GM12891 (cell line): ENCODE data around the gene FGD3.

Experiments used
- POLR2A ChIP-seq: IDR thresholded peaks from 2 replicates; pipeline ENCODE4 v1.6.1; 2011; ENCODE audit warnings: low read depth, low read length, control low read depth
- TAF1 ChIP-seq: IDR thresholded peaks from 2 replicates; pipeline ENCODE4 v1.6.1; 2011; ENCODE audit warnings: low read depth, low read length, control low read depth

DNA sequence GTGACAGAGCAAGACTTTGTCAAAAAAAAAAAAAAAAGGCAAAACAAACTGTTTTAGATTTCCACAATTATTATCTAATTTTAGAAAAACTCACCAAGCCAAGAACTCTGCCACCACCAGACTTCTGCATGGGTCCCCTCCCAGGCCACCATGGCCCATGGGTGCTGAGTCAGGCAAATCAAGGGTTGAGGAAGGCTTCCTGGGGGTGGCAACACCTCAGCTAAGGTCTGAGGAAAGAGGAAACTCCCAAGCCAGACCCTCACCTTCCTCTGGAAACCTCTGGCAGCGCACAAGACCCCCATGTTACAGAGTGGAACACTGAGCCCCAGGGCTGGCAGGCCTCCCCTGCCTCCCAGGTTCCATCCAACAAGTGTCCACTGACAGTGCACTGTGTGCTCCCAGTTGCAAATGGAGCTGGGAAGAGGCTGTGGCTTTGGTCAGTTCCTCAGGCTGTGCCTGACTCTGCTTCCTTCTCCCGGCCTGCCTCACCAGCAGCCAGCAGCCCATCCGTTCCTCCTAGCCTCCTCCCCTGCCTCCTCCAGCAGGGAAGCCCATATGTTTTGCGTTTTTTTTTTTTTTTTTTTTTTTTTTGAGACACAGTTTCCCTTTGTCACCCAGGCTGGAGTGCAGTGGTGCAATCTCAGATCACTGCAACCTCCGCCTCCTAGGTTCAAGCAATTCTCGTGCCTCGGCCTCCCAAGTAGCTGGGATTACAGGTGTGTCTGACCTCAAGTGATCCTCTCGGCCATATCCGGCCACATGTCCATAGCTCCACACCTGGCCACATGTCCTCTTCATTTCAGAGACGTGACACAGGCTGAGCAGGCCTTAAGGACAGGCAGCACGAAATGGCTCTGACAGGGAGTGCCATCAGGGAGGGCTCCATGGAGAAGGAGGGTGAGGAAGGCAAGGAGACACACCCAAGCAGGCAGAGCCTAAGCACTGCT is 107.7 kb downstream of the FGD3 start:
- TF ChIP-seq TAF1, result no peak
- no peak for TF ChIP-seq POLR2A
